NB4 (cell line): Measurements from ENCODE around the gene ALOX5.
"Not testable (repeated sequence)": the region's sequence is repeated elsewhere in the genome, so short reads cannot be mapped to it uniquely, and the experiment has no call there.

ENCODE experiments used
- DNase-seq: peaks from one replicate; pipeline ENCODE4 v3.0.0; 2010; ENCODE audit warnings: low read depth
- H3K4me3 ChIP-seq: one replicate; pipeline ENCODE4 v1.5.1; 2011; ENCODE audit warnings: mild to moderate bottlenecking, low read depth, low read length, moderate library complexity
- MYC ChIP-seq: IDR thresholded peaks from 2 replicates; pipeline ENCODE4 v1.6.1; 2011; ENCODE audit warnings: low read depth, low read length
- POLR2A ChIP-seq: IDR thresholded peaks from 2 replicates; pipeline ENCODE4 v1.6.1; 2011; ENCODE audit warnings: mild to moderate bottlenecking; ENCODE audit not compliant: insufficient read length; ENCODE audit errors: extremely low read depth
- TF ChIP-seq, protein P1 (sequence below): IDR thresholded peaks from one replicate; pipeline ENCODE4 v1.5.1; 2012; ENCODE audit warnings: low read depth, low read length
- TF ChIP-seq, protein P2 (sequence below): IDR thresholded peaks from 2 replicates; pipeline ENCODE4 v1.6.1; 2011; ENCODE audit warnings: low read depth, low read length

Gene ALOX5

DNA sequence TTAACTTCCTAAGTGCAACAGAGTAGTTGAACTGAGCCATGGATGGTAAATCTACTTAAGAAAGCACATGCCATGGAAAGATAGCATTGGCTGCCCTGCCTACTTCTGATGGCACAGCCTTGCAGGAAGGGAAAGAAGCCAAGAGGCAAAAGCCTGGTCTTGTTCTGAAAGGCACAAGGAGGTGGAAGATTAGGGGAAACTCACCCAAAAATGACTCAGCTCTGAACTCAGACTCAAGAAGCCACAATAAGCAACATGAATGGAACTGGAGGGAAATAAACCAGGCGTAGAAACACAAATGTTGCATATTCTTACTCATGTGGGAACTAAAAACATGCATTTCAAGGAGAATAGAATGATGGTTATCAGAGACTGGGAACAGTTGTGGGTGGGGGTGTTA lies 20.8 kb upstream of the ALOX5 start:
- H3K4me3 ChIP-seq = no peak overlapping the region
- TF ChIP-seq, protein P1, sequence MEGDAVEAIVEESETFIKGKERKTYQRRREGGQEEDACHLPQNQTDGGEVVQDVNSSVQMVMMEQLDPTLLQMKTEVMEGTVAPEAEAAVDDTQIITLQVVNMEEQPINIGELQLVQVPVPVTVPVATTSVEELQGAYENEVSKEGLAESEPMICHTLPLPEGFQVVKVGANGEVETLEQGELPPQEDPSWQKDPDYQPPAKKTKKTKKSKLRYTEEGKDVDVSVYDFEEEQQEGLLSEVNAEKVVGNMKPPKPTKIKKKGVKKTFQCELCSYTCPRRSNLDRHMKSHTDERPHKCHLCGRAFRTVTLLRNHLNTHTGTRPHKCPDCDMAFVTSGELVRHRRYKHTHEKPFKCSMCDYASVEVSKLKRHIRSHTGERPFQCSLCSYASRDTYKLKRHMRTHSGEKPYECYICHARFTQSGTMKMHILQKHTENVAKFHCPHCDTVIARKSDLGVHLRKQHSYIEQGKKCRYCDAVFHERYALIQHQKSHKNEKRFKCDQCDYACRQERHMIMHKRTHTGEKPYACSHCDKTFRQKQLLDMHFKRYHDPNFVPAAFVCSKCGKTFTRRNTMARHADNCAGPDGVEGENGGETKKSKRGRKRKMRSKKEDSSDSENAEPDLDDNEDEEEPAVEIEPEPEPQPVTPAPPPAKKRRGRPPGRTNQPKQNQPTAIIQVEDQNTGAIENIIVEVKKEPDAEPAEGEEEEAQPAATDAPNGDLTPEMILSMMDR = no peak
- TF ChIP-seq MYC (no peak), POLR2A (no peak)
- TF ChIP-seq, protein P2, sequence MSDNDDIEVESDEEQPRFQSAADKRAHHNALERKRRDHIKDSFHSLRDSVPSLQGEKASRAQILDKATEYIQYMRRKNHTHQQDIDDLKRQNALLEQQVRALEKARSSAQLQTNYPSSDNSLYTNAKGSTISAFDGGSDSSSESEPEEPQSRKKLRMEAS = no peak
- peak; percentile 67 for DNase-seq

GRCh38 chr10:45354261-45354660 lies 19.8 kb upstream of the ALOX5 start:
- H3K4me3 ChIP-seq = no peak overlapping the region
- DNase-seq = peak; percentile 91
- TF ChIP-seq POLR2A (no peak), MYC (peak; percentile 43)
- TF ChIP-seq, protein P1 = no peak
- TF ChIP-seq, protein P2 = peak; percentile 46; the same call in 1 of the 2 replicates

GRCh38 chr10:45355494-45355893 lies 18.5 kb upstream of the ALOX5 start:
- no peak overlapping the region for H3K4me3 ChIP-seq
- DNase-seq = no peak
- TF ChIP-seq MYC = no peak
- TF ChIP-seq, protein P2 = no peak
- no peak for TF ChIP-seq POLR2A
- TF ChIP-seq, protein P1 = no peak

DNA sequence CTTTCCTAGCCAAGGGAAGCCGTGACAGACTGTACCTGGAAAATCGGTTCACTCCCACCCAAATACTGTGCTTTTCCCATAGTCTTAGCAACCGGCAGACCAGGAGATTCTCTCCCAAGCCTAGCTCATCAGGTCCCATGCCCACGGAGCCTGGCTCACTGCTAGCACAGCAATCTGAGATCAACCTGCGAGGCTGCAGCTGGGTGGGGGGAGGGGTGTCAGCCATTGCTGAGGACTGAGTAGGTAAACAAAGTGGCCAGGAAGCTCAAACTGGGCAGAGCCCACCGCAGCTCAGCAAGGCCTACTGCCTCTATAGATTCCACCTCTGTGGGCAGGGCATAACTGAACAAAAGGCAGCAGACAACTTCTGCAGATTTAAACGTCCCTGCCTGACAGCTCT lies 15.1 kb upstream of the ALOX5 start:
- not testable (repeated sequence) for DNase-seq, H3K4me3 ChIP-seq

- H3K4me3 ChIP-seq, DNase-seq: not testable (repeated sequence)
These were observed 11.8 kb upstream of the ALOX5 start for GRCh38 chr10:45361983-45362799.

DNA sequence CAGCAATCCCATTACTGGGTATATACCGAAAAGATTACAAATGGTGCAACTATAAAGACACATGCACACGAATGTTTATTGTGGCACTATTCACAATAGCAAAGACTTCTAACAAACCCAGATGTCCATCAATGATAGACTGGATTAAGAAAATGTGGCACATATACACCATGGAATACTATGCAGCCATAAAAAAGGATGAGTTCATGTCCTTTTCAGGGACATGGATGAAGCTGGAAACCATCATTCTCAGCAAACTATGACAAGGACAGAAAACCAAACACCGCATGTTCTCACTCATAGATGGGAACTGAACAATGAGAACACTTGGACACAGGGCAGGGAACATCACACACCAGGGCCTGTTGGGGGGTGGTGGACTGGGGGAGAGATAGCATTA lies 6.4 kb upstream of the ALOX5 start:
- not testable (repeated sequence) for DNase-seq, H3K4me3 ChIP-seq

DNA sequence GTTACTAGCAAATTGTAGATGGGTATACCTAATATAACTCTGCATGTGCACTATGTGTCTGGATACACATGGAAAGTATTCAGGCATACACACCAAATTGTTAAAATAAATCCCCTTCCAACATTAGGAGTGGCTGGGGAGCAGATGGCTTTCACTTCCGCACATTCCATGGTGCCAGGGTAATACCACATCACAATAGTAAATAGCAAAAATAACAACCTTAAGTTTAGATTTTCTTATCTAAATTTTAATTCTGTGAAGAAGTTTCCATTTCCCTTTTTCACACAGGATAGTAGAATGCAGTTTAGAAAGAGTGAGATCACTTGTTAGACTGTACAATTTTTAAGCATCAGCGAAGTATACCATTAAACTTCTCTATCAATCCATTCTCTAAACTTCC lies 5.8 kb upstream of the ALOX5 start:
- TF ChIP-seq, protein P1 = no peak
- TF ChIP-seq MYC (no peak), POLR2A (no peak)
- TF ChIP-seq, protein P2 = no peak
- no peak for DNase-seq
- H3K4me3 ChIP-seq = no peak overlapping the region
